A549 (cell line): ENCODE data around the gene HIVEP3. TPM values are rescaled to one million over a fixed set of nuclear protein-coding genes. Genes with fewer than 3 reads are reported as not detected.

Source experiments
- ATAC-seq, 2 experiments: fragments of 200-7000 bp in 1 of 2; fragments of >200 bp in 1 of 2; cut with Nextera tagmentation in 1 of 2; cut with Tn5 transposase in 1 of 2; 3 replicates each; pipeline versions ENCODE4 v1.8.0 to v1.9.1; 2018 to 2020; ENCODE audit warnings: mild to moderate bottlenecking in 1 of 2, moderate library complexity in 1 of 2
- CTCF ChIA-PET: fragments of 300-600 bp; sonication (Branson Sonifier 250); formaldehyde crosslinking; extraction: SDS; loops from one replicate; lab custom pipeline; 2021; ENCODE audit warnings: antibody characterized with exemption, inconsistent platforms; lab: Yijun Ruan, JAX
- POLR2A ChIA-PET: fragments of 350-600 bp; formaldehyde crosslinking; extraction: SDS; loops from one replicate; lab custom pipeline; 2021; ENCODE audit warnings: antibody characterized with exemption, inconsistent platforms; lab: Yijun Ruan, JAX
- DNase-seq, 2 experiments: peaks; one replicate each; pipeline versions ENCODE4 v3.0.0 to v3.0.0-alpha.2; 2011 to 2016; ENCODE audit warnings: low read depth in 1 of 2, low spot score in 1 of 2
- FAIRE-seq: peaks from 2 replicates; lab custom pipeline; 2011; peaks lifted over from hg19 to GRCh38; lab: Jason Lieb, UNC
- H3K27ac ChIP-seq, 2 experiments: fragments of >200 bp; sonication (Bioruptor Twin); formaldehyde crosslinking; 3 replicates each; pipeline ENCODE4 v1.5.1; 2016 to 2017
- H3K4me1 ChIP-seq: fragments of >200 bp; sonication (Bioruptor Twin); formaldehyde crosslinking; 3 replicates; pipeline ENCODE4 v1.6.1; 2016
- H3K4me2 ChIP-seq: fragments of >200 bp; sonication (Bioruptor Twin); formaldehyde crosslinking; 3 replicates; pipeline ENCODE4 v1.6.1; 2016
- H3K4me3 ChIP-seq: fragments of >200 bp; sonication (Bioruptor Twin); formaldehyde crosslinking; 3 replicates; pipeline ENCODE4 v1.5.1; 2016
- H3K9me3 ChIP-seq: fragments of >200 bp; sonication (Bioruptor Twin); formaldehyde crosslinking; 3 replicates; pipeline ENCODE4 v1.6.1; 2016
- CBX8 ChIP-seq: fragments of 200-600 bp; sonication (generic); IDR thresholded peaks from 2 replicates; pipeline ENCODE4 v1.6.1; 2016
- CHD4 ChIP-seq: fragments of 200-600 bp; sonication (generic); IDR thresholded peaks from 2 replicates; pipeline ENCODE4 v1.6.1; 2016; ENCODE audit warnings: antibody characterized with exemption, mild to moderate bottlenecking, borderline replicate concordance
- GATA3 ChIP-seq: IDR thresholded peaks from 2 replicates; pipeline ENCODE4 v1.6.1; 2012; ENCODE audit warnings: borderline replicate concordance
- HES2 ChIP-seq: fragments of >200 bp; sonication (Bioruptor Twin); formaldehyde crosslinking; IDR thresholded peaks from 2 replicates; pipeline ENCODE4 v1.6.1; 2016
- MYC ChIP-seq: IDR thresholded peaks from 2 replicates; pipeline ENCODE4 v1.6.1; 2012; ENCODE audit warnings: mild to moderate bottlenecking, inconsistent platforms, low read length, improper control_type of control experiment, borderline replicate concordance
- NPAS2 ChIP-seq: fragments of 250-450 bp; sonication (Bioruptor Pico); IDR thresholded peaks from 2 replicates; pipeline ENCODE4 v1.8.0; 2022; ENCODE audit warnings: mild to moderate bottlenecking, moderate library complexity, borderline replicate concordance
- RCOR1 ChIP-seq: fragments of 150-350 bp; IDR thresholded peaks from 2 replicates; pipeline ENCODE4 v1.6.1; 2014; ENCODE audit warnings: antibody characterized with exemption, low read length, low read depth
- RNF2 ChIP-seq: fragments of 200-600 bp; sonication (generic); IDR thresholded peaks from 2 replicates; pipeline ENCODE4 v1.6.1; 2016; ENCODE audit warnings: low read depth, mild to moderate bottlenecking, antibody characterized with exemption, moderate library complexity, borderline replicate concordance
- SREBF2 ChIP-seq: fragments of 450-650 bp; IDR thresholded peaks from 2 replicates; pipeline ENCODE4 v1.6.1; 2014; ENCODE audit warnings: mild to moderate bottlenecking, moderate library complexity
- TFCP2L1 ChIP-seq: fragments of 250-450 bp; sonication (Bioruptor Pico); IDR thresholded peaks from 2 replicates; pipeline ENCODE4 v1.5.0; 2021; ENCODE audit warnings: mild to moderate bottlenecking
- ZSCAN20 ChIP-seq: fragments of 250-450 bp; sonication (Bioruptor Pico); IDR thresholded peaks from 2 replicates; pipeline ENCODE4 v1.8.0; 2022; ENCODE audit warnings: mild to moderate bottlenecking, moderate library complexity
- WGBS: methylation state at CpG from one replicate; pipeline ENCODE4 v1.1.6; 2017; ENCODE audit errors: missing lambda C conversion rate; 5-methylcytosine and 5-hydroxymethylcytosine counted together
- polyA plus RNA-seq, 4 experiments: library from polyadenylated mRNA; depleted of rRNA in 3 of 4; stranded (reverse); fragments of >200 nt; fragmentation: RNase III in 1 of 4; extraction: RNeasy Plus Mini Kit Qiagen cat#74134 plus additional on column Dnase treatment in 1 of 4; gene quantifications; 2 replicates in 3 of 4; 3 replicates in 1 of 4; pipeline ENCODE4 v1.2.3, GENCODE V29; 2011 to 2017
- TF ChIP-seq, protein P1 (sequence below): fragments of 150-350 bp; IDR thresholded peaks from 2 replicates; pipeline ENCODE4 v1.6.1; 2014; ENCODE audit warnings: low read depth, mild to moderate bottlenecking, low read length
- TF ChIP-seq, protein P2 (sequence below): fragments of 200-600 bp; sonication (generic); IDR thresholded peaks from 2 replicates; pipeline ENCODE4 v1.6.1; 2016; ENCODE audit warnings: antibody characterized with exemption, mild to moderate bottlenecking, moderate library complexity

The HIVEP3 gene
- polyA plus RNA-seq, 2 of the 4 experiments (the other 2 are of a cell fraction) = 1.5 to 2.0 TPM

DNA sequence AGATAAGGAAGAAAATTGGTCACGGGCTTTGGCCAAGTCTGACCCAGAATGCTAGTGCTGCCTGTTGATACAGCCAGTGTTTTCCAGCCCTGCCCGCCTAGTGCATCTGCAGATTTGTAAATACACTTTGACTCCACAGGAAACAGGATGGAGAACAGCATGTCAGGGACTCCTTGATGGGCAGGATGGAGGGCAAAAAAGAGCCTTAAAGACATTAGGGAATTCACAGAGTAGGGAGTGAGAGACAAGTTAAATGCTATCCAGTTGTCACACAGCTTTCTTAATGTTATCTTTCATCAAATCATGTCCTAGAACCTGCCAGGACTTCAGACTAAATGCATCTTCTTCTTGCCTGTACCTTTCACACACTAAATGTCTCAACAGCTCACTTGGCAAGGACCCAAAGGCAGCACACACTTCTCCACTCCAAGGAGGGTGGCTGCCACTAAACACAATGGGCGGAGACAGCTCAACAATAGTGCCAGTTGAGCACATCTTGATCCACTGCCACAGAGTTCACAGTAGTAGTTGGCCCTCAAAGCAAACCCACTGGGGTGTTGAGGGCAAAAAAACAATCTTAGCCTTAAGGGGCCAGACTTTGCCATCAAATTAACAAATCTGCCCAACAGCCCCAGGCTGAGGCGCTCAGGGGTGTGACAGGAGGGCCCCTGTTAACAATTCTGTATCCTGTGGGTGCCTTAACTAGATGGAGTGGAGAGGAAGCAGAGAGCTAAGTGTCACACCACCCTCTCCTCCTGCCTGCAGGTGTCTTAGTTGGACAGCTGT, 2.7 kb downstream of the HIVEP3 start:
- DNase-seq (no peak), FAIRE-seq (no peak), ATAC-seq (no peak)
- ChIA-PET CTCF (interaction anchor here (0.7 to 1.7 kb wide), 5 partner anchors 20 to 400 kb away, joined by 3 to 4 read pairs (median 3); no protein-coding TSS in a partner anchor), POLR2A (no interaction called here)
- no peaks in the 10 kb centered on the region for H3K9me3 ChIP-seq
- H3K4me1 ChIP-seq = peaks cover 40% of the 10 kb centered on the region
- no peak overlapping the region; the same call in 1 of the 3 replicates for H3K4me2 ChIP-seq
- 83% methylated on average over 4 of the region's 4 CpGs for WGBS
- peak overlapping the region in 1 of 2 experiments; percentile 38; a peak in 1 of 6 replicates for H3K27ac ChIP-seq
- H3K4me3 ChIP-seq = no peak overlapping the region
- TF ChIP-seq HES2 (no peak), NPAS2 (CRISPR knock-in tag) (no peak), ZSCAN20 (CRISPR knock-in tag) (no peak), RNF2 (no peak), SREBF2 (no peak), MYC (no peak), CHD4 (no peak), TFCP2L1 (CRISPR knock-in tag) (no peak)
- TF ChIP-seq, protein P1, sequence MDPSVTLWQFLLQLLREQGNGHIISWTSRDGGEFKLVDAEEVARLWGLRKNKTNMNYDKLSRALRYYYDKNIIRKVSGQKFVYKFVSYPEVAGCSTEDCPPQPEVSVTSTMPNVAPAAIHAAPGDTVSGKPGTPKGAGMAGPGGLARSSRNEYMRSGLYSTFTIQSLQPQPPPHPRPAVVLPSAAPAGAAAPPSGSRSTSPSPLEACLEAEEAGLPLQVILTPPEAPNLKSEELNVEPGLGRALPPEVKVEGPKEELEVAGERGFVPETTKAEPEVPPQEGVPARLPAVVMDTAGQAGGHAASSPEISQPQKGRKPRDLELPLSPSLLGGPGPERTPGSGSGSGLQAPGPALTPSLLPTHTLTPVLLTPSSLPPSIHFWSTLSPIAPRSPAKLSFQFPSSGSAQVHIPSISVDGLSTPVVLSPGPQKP = no peak

- H3K27ac ChIP-seq = no peak overlapping the region
- WGBS = 57% methylated on average over 3 of the region's 3 CpGs
- no peak for FAIRE-seq
- no peak overlapping the region for H3K4me3 ChIP-seq
- no peak for ATAC-seq
- no peak overlapping the region for H3K4me2 ChIP-seq
- TF ChIP-seq CBX8 = no peak
- no peak for TF ChIP-seq RCOR1
- no peak for TF ChIP-seq NPAS2 (CRISPR knock-in tag)
- TF ChIP-seq, protein P2, sequence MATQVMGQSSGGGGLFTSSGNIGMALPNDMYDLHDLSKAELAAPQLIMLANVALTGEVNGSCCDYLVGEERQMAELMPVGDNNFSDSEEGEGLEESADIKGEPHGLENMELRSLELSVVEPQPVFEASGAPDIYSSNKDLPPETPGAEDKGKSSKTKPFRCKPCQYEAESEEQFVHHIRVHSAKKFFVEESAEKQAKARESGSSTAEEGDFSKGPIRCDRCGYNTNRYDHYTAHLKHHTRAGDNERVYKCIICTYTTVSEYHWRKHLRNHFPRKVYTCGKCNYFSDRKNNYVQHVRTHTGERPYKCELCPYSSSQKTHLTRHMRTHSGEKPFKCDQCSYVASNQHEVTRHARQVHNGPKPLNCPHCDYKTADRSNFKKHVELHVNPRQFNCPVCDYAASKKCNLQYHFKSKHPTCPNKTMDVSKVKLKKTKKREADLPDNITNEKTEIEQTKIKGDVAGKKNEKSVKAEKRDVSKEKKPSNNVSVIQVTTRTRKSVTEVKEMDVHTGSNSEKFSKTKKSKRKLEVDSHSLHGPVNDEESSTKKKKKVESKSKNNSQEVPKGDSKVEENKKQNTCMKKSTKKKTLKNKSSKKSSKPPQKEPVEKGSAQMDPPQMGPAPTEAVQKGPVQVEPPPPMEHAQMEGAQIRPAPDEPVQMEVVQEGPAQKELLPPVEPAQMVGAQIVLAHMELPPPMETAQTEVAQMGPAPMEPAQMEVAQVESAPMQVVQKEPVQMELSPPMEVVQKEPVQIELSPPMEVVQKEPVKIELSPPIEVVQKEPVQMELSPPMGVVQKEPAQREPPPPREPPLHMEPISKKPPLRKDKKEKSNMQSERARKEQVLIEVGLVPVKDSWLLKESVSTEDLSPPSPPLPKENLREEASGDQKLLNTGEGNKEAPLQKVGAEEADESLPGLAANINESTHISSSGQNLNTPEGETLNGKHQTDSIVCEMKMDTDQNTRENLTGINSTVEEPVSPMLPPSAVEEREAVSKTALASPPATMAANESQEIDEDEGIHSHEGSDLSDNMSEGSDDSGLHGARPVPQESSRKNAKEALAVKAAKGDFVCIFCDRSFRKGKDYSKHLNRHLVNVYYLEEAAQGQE = no peak
- TF ChIP-seq, all 56 proteins: peak for 0
- no peak for DNase-seq
- H3K9me3 ChIP-seq = no peaks in the 10 kb centered on the region
- peaks cover 25% of the 10 kb centered on the region; the same call in 2 of the 3 replicates for H3K4me1 ChIP-seq
- ChIA-PET POLR2A (no interaction called here), CTCF (no interaction called here)
Measured at GRCh38 chr1:41914516-41914915, 4.2 kb downstream of the HIVEP3 start.

- CTCF ChIA-PET = no interaction called here
- TF ChIP-seq ZSCAN20 (CRISPR knock-in tag) (no peak), GATA3 (no peak)
- H3K4me3 ChIP-seq = no peak overlapping the region
- H3K4me2 ChIP-seq = no peak overlapping the region
- H3K9me3 ChIP-seq = no peaks in the 10 kb centered on the region
- DNase-seq = no peak
- WGBS = 80% methylated on average over 1 of the region's 1 CpG
- POLR2A ChIA-PET = no interaction called here
- peaks cover 18% of the 10 kb centered on the region; the same call in 2 of the 3 replicates for H3K4me1 ChIP-seq
- no peak for ATAC-seq
- no peak overlapping the region for H3K27ac ChIP-seq
- FAIRE-seq = no peak
Measured at GRCh38 chr1:41913014-41913413, 5.7 kb downstream of the HIVEP3 start.
